Fibroblast of lung (primary cell): ENCODE results near the gene CMTM1. TPM values are rescaled to one million over a fixed set of nuclear protein-coding genes. Genes with fewer than 3 reads are reported as not detected.

ENCODE experiments used
- DNase-seq, 2 donors: peaks; one replicate each; pipeline versions ENCODE4 v3.0.0 to v3.0.0-alpha.2; 2010; ENCODE audit warnings: low read depth in 2 of 2
- H2AFZ ChIP-seq: 2 replicates; pipeline ENCODE4 v1.5.1; 2012; ENCODE audit warnings: low read length, control low read depth, inconsistent platforms
- H3K27ac ChIP-seq: 2 replicates; pipeline ENCODE4 v1.5.1; 2011; ENCODE audit warnings: low read length, control low read depth; ENCODE audit not compliant: insufficient read depth
- H3K27me3 ChIP-seq: 2 replicates; pipeline ENCODE4 v1.5.1; 2011; ENCODE audit warnings: mild to moderate bottlenecking, low read length; ENCODE audit not compliant: control insufficient read depth, insufficient read depth
- H3K36me3 ChIP-seq: 2 replicates; pipeline ENCODE4 v1.5.1; 2011; ENCODE audit warnings: low read length; ENCODE audit not compliant: control insufficient read depth, insufficient read depth
- H3K4me1 ChIP-seq: 2 replicates; pipeline ENCODE4 v1.5.1; 2011; ENCODE audit warnings: low read length; ENCODE audit not compliant: control insufficient read depth, insufficient read depth; ENCODE audit errors: extremely low read depth
- H3K4me2 ChIP-seq: 2 replicates; pipeline ENCODE4 v1.5.1; 2011; ENCODE audit warnings: low read length, control low read depth; ENCODE audit not compliant: insufficient read depth; ENCODE audit errors: extremely low read depth
- H3K4me3 ChIP-seq, 4 experiments: fragments of 200-600 bp in 1 of 4; sonication (generic) in 1 of 4; replicated peaks in 1 of 4; 2 replicates each; pipeline ENCODE4 v1.5.1; 2011 to 2016; ENCODE audit warnings: low read length in 4 of 4, low read depth in 3 of 4, mild to moderate bottlenecking in 3 of 4, control low read depth in 2 of 4, inconsistent platforms in 1 of 4, mixed read lengths in 1 of 4; ENCODE audit not compliant: insufficient read depth in 1 of 4; ENCODE audit errors: control extremely low read depth in 1 of 4
- H3K79me2 ChIP-seq: 2 replicates; pipeline ENCODE4 v1.5.1; 2012; ENCODE audit warnings: mild to moderate bottlenecking, low read length, inconsistent platforms; ENCODE audit not compliant: control insufficient read depth, insufficient read depth
- H3K9ac ChIP-seq: 2 replicates; pipeline ENCODE4 v1.5.1; 2011; ENCODE audit warnings: mild to moderate bottlenecking, low read length, control low read depth; ENCODE audit not compliant: insufficient read depth
- H3K9me3 ChIP-seq: 2 replicates; pipeline ENCODE4 v1.5.1; 2012; ENCODE audit warnings: low read depth, low read length; ENCODE audit not compliant: control insufficient read depth, insufficient read depth
- H4K20me1 ChIP-seq: 2 replicates; pipeline ENCODE4 v1.5.1; 2011; ENCODE audit warnings: low read length; ENCODE audit not compliant: control insufficient read depth, insufficient read depth; ENCODE audit errors: extremely low read depth
- EZH2 ChIP-seq: IDR thresholded peaks from 2 replicates; pipeline ENCODE4 v1.5.1; 2012; ENCODE audit warnings: low read length, control low read depth, mild to moderate bottlenecking; ENCODE audit errors: missing control alignments
- polyA plus RNA-seq, 2 donors: library from polyadenylated mRNA; depleted of rRNA in 1 of 2; stranded (reverse) in 1 of 2; unstranded in 1 of 2; fragments of >200 nt; gene quantifications; 2 replicates each; pipeline ENCODE4 v1.2.1, GENCODE V29; 2011 to 2012; ENCODE audit warnings: missing spikeins in 1 of 2
- total RNA-seq: library from RNA; depleted of rRNA; stranded (reverse); fragments of >200 nt; gene quantifications from 2 replicates; pipeline ENCODE4 v1.2.1, GENCODE V29; 2014
- TF ChIP-seq, protein P1 (sequence below), 2 donors: IDR thresholded peaks in 1 of 2; conservative IDR thresholded peaks in 1 of 2; 1 replicate in 1 of 2; 2 replicates in 1 of 2; pipeline ENCODE4 v1.5.1; 2011 to 2012; ENCODE audit warnings: low read length in 2 of 2, control low read depth in 1 of 2, inconsistent platforms in 1 of 2, low read depth in 1 of 2, mild to moderate bottlenecking in 1 of 2

Gene CMTM1
- total and polyA plus RNA-seq, 2 donors (not counting 1 experiment from before 2014, with no cell fraction given): 0.99 to 1.5 TPM

DNA sequence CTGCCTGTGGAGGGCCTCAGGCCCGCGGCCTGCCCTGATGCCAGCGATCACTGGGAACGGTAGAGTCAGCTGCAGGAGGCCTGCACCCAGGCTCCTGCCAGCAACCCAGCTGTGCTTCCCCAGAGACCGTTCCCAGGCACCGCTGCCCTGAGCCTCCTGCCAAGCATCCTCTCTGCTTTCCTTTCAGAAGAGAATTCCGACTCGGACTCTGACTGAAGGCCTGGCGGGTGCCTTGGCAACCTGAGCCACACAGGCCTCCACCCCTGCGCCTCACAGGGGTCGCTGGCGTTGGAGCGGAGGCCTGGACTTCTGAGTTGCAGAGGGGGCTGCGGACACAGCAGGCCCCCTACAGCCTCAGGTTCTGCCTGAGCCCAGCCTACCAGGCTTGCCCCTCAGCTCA is 46.2 kb downstream of the CMTM1 start:
- H3K79me2 ChIP-seq: no peaks in the 10 kb centered on the region
- H3K27ac ChIP-seq: no peak overlapping the region
- H2AFZ ChIP-seq: no peak overlapping the region
- H3K4me3 ChIP-seq: no peak overlapping the region
- peaks cover 8% of the 10 kb centered on the region for H3K4me1 ChIP-seq
- H4K20me1 ChIP-seq: no peaks in the 10 kb centered on the region
- no peak for TF ChIP-seq EZH2
- TF ChIP-seq, protein P1, sequence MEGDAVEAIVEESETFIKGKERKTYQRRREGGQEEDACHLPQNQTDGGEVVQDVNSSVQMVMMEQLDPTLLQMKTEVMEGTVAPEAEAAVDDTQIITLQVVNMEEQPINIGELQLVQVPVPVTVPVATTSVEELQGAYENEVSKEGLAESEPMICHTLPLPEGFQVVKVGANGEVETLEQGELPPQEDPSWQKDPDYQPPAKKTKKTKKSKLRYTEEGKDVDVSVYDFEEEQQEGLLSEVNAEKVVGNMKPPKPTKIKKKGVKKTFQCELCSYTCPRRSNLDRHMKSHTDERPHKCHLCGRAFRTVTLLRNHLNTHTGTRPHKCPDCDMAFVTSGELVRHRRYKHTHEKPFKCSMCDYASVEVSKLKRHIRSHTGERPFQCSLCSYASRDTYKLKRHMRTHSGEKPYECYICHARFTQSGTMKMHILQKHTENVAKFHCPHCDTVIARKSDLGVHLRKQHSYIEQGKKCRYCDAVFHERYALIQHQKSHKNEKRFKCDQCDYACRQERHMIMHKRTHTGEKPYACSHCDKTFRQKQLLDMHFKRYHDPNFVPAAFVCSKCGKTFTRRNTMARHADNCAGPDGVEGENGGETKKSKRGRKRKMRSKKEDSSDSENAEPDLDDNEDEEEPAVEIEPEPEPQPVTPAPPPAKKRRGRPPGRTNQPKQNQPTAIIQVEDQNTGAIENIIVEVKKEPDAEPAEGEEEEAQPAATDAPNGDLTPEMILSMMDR (conservative IDR thresholded peaks at IDR 0.05 in 1 of 2, IDR thresholded peaks at IDR 0.05 in 1 of 2; ENCODE audit: low read depth in 1 of 2, low read length in 2 of 2): no peak
- peaks cover 19% of the 10 kb centered on the region for H3K36me3 ChIP-seq
- no peak overlapping the region for H3K9ac ChIP-seq
- H3K27me3 ChIP-seq: no peaks in the 10 kb centered on the region
- no peak overlapping the region for H3K4me2 ChIP-seq
- no peaks in the 10 kb centered on the region for H3K9me3 ChIP-seq
- DNase-seq: no peak

- Histone ChIP-seq H2AFZ (no peak overlapping the region), H3K4me2 (no peak overlapping the region), H3K79me2 (no peaks in the 10 kb centered on the region), H3K27ac (no peak overlapping the region), H3K4me1 (peaks cover 16% of the 10 kb centered on the region), H3K9ac (no peak overlapping the region), H3K9me3 (no peaks in the 10 kb centered on the region), H3K27me3 (no peaks in the 10 kb centered on the region), H4K20me1 (no peaks in the 10 kb centered on the region), H3K4me3 (no peak overlapping the region), H3K36me3 (peaks cover 15% of the 10 kb centered on the region)
- DNase-seq: no peak
- no peak for TF ChIP-seq EZH2
- TF ChIP-seq, protein P1 (conservative IDR thresholded peaks at IDR 0.05 in 1 of 2, IDR thresholded peaks at IDR 0.05 in 1 of 2; ENCODE audit: low read depth in 1 of 2, low read length in 2 of 2): no peak
Observed at GRCh38 chr16:66614161-66614802, 48.0 kb downstream of the CMTM1 start.

DNA sequence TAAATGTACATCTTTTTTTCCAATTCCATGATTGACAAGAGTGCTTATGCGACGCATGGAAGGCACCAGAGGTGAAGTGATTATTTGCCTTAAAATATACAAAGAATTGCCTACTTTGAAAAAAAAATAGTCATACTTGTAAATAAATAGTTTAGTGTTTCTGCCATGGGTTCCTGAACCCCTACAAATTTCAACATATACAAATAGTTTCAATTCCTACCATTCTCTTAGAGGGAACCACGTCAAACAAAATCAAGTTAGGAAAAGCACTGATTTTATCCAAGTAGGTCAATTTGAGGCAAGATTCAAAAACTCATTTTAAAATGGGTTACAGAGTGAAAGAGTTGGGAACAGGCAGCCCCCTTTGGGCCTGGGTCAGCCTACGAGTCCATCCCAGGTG is 49.9 kb downstream of the CMTM1 start:
- H4K20me1 ChIP-seq: no peaks in the 10 kb centered on the region
- DNase-seq: no peak

More for the DNA sequence above, 49.9 kb downstream of the CMTM1 start:
- H3K4me1 ChIP-seq: peaks cover 24% of the 10 kb centered on the region
- H3K9me3 ChIP-seq: no peaks in the 10 kb centered on the region
- H3K4me3 ChIP-seq: no peak overlapping the region
- no peak overlapping the region for H3K27ac ChIP-seq
- H3K27me3 ChIP-seq: no peaks in the 10 kb centered on the region
- no peak for TF ChIP-seq EZH2
- TF ChIP-seq, protein P1 (conservative IDR thresholded peaks at IDR 0.05 in 1 of 2, IDR thresholded peaks at IDR 0.05 in 1 of 2; ENCODE audit: low read depth in 1 of 2, low read length in 2 of 2): no peak
- no peak overlapping the region for H2AFZ ChIP-seq
- no peaks in the 10 kb centered on the region for H3K79me2 ChIP-seq
- H3K4me2 ChIP-seq: no peak overlapping the region
- peaks cover 5% of the 10 kb centered on the region for H3K36me3 ChIP-seq
- no peak overlapping the region for H3K9ac ChIP-seq
